Activated effector memory CD4-positive, alpha-beta T cell treated with Interleukin-2 at 50 U/mL for 16 hours (primary cell): ENCODE results near the gene CRKL.
"Not testable (repeated sequence)": the region's sequence is repeated elsewhere in the genome, so short reads cannot be mapped to it uniquely, and the experiment has no call there.

Experiments used
- DNase-seq: peaks from one replicate; pipeline ENCODE4 v3.0.0-alpha.2; 2020

The CRKL gene

GRCh38 chr22:20901093-20902033 lies 15.8 kb upstream of the CRKL start:
- DNase-seq, result not testable (repeated sequence)

GRCh38 chr22:20903093-20903492 lies 14.1 kb upstream of the CRKL start:
- no peak for DNase-seq

- DNase-seq, result no peak
These were observed 12.9 kb upstream of the CRKL start for GRCh38 chr22:20904008-20904979.

- no peak for DNase-seq
These were observed 12.2 kb upstream of the CRKL start for GRCh38 chr22:20904980-20905355.

- DNase-seq, result no peak
These were observed 11.5 kb upstream of the CRKL start for GRCh38 chr22:20905415-20906386.

GRCh38 chr22:20906387-20906767 lies 10.8 kb upstream of the CRKL start:
- DNase-seq, result no peak

- DNase-seq, result not testable (repeated sequence)
These were observed 8.5 kb upstream of the CRKL start for GRCh38 chr22:20908717-20909116.

GRCh38 chr22:20909543-20910303 lies 7.5 kb upstream of the CRKL start:
- no peak for DNase-seq

GRCh38 chr22:20912494-20912893 lies 4.7 kb upstream of the CRKL start:
- no peak for DNase-seq

GRCh38 chr22:20918663-20919218 lies 1.5 kb downstream of the CRKL start:
- no peak for DNase-seq

- no peak for DNase-seq
These were observed 2.5 kb downstream of the CRKL start for GRCh38 chr22:20919718-20920117.

GRCh38 chr22:20920881-20921203 lies 3.6 kb downstream of the CRKL start:
- no peak for DNase-seq

GRCh38 chr22:20922141-20922751 lies 5.0 kb downstream of the CRKL start:
- no peak for DNase-seq

- no peak for DNase-seq
These were observed 9.0 kb downstream of the CRKL start for GRCh38 chr22:20926243-20926642.

- DNase-seq, result no peak
These were observed 10.8 kb downstream of the CRKL start for GRCh38 chr22:20927940-20928572.

GRCh38 chr22:20928573-20928967 lies 11.4 kb downstream of the CRKL start:
- no peak for DNase-seq

- DNase-seq, result no peak
These were observed 12.8 kb downstream of the CRKL start for GRCh38 chr22:20930004-20930403.

- not testable (repeated sequence) for DNase-seq
These were observed 13.2 kb downstream of the CRKL start for GRCh38 chr22:20930435-20930834.

- DNase-seq, result no peak
These were observed 14.0 kb downstream of the CRKL start for GRCh38 chr22:20931126-20931654.

- no peak for DNase-seq
These were observed 16.7 kb downstream of the CRKL start for GRCh38 chr22:20933910-20934309.
